Measurements from ENCODE around the gene SIL1.

SIL1 gene

DNA sequence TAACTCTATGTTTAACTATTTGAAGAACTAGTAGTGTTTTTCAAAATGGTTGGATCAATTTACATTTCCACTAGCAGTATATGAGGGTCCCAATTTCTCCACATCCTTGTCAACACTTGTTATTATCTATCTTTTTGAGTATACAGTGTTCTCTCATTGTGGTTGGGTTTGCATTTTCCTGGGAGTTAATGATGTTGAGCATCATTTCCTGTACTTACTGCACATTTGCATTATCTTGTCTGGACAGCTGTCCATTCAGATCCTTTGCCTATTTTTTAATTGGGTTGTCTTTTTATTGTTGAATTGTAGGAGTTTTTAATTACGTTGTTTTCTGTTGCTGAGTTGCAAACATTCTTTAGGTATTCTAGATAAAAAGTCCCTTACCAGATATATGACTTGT, 219.6 kb downstream of the SIL1 start:
- no peak for DNase-seq (ENCODE audit: low read depth)

DNA sequence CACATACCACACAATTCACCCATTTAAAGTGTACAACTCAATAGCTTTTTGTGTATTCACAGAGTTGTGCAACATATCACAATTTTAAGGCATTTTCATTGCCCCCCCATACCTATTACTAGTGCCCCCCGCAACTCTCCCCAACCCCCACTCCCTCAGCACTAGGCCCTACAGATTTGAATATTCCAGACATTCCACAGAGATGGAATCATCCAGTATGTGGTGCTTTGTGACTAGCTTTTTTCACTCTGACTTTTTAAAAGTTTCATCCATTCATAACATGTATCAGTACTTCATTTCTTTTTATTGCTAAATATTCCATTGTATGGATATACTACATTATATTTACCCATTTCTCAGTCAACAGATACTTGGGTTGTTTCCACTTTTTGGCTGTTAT, 220.1 kb downstream of the SIL1 start:
- DNase-seq (ENCODE audit: low read depth), result no peak

GRCh38 chr5:138975098-138975847, 222.9 kb downstream of the SIL1 start:
- DNase-seq (ENCODE audit: low read depth), result no peak

GRCh38 chr5:138974227-138975063, 223.7 kb downstream of the SIL1 start:
- DNase-seq (ENCODE audit: low read depth), result no peak

DNA sequence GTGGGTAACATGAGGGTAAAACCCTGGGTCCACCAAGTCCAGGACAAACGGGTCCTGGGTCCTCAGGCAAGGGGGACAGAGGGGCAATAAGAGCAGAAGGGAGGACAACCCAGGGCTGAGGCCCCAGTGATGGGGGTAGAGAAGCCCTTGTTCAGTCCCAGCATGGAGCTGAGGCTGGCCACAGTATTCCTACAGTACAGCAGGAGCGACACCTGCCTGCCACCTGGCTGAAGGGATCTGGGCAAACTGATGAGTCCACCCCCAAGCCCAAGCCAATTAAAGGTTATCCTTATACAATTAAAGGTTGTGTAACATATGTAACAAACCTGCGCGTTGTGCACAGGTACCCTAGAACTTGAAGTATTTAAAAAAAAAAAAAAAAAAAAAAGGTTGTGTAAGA, 225.3 kb downstream of the SIL1 start:
- DNase-seq (ENCODE audit: low read depth), result no peak

DNA sequence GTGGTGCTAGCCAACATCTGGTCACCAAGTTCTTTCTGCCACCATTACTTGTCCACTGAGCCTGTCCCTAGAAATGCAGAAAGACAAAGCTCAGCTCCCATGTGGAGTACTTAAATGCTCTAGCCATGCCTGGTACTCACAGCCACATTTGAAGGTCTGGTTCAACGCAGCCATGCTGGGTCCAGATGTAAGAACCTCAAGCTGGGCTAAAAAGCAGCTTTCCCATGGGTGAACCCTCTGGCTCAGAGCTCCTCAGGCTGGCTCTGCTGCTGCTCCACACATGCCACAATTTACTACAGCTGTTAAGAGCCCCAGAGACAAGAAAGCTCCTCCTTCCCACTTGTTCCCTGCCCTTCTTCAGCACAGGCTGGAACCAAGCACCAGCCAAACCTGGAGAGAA, 225.9 kb downstream of the SIL1 start:
- DNase-seq (ENCODE audit: low read depth), result no peak

DNA sequence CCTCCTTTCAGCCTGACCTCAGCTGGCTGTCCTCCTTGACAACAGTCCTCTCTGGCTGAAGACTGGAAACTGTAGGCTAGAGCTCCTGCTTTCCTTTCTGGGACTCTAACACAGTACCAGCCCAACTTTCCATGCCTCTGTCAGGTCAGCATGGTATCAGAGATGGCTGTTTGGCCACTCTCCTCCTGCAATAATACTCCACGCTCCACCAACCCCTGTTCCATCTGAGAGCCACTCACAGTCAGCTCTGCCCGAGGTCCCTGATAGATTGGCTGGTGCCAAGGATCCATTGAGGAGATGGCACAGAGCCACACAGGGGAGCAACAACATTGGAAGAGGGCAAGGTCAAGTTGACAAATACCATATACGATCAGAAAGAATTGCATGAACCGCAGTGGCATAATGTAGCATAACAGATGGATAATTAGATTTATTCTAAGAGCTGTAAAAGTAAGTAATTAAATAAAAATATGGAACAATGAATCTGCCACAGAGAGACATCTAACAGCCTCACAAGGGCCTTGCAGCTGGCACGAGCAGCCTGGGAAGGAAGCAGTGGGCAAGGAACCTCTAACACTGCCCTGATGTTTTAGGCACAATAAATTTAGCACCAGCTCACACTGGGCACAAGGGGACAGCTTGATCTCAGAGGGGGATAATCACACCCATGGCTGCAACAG, 228.7 kb downstream of the SIL1 start:
- DNase-seq (ENCODE audit: low read depth), result no peak

DNA sequence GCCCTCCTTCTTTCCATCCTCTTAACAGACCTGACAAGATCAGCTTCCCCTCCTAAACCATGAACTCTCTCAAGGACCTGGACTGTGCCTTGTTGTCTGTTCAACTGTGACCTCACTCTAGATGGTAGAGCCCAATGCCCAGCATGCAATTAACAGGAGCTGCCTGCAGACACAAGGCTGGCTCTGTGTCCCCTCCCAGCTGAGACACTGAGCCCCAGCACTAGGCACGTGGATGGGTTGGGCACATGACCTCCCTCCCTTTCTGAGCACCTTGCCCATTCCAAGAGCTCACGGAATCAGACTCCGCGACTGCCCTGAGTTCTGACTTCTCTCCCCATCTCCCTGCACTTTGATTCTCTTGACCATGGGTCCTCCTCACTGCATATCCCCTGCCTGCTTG, 229.6 kb downstream of the SIL1 start:
- no peak for DNase-seq (ENCODE audit: low read depth)

GRCh38 chr5:138967791-138968448, 230.2 kb downstream of the SIL1 start:
- DNase-seq (ENCODE audit: low read depth), result no peak

- DNase-seq (ENCODE audit: low read depth), result no peak
These were observed 231.8 kb downstream of the SIL1 start for GRCh38 chr5:138966236-138966985.

- no peak for DNase-seq (ENCODE audit: low read depth)
These were observed 232.5 kb downstream of the SIL1 start for GRCh38 chr5:138965626-138966025.

DNA sequence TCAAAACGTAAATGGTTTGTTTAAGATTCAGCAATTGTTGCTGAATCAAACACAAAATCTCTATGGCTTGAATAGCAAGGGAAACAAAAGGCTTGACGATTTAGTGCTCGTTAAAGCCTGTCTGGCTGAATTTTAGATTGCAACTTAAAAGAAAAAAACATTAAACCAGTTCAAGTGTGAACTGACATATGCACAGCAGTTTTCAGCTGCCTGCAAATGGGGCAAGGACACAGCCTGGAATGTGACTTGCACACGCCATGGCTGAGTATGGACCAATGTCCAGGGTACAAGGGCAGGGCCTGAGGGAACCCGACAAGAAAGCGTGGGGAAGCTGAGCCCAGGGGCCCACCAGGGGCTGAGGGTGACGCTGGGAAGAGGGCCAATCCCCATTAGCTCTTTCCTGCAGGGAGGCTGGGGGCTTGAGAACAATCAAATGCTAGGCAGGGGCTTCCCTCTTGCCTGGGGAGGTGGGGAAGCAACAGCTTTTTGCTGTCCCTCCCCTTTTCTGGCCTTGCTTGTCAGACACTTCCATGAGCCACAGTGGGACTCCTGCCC, 233.4 kb downstream of the SIL1 start:
- no peak for DNase-seq (ENCODE audit: low read depth)

DNA sequence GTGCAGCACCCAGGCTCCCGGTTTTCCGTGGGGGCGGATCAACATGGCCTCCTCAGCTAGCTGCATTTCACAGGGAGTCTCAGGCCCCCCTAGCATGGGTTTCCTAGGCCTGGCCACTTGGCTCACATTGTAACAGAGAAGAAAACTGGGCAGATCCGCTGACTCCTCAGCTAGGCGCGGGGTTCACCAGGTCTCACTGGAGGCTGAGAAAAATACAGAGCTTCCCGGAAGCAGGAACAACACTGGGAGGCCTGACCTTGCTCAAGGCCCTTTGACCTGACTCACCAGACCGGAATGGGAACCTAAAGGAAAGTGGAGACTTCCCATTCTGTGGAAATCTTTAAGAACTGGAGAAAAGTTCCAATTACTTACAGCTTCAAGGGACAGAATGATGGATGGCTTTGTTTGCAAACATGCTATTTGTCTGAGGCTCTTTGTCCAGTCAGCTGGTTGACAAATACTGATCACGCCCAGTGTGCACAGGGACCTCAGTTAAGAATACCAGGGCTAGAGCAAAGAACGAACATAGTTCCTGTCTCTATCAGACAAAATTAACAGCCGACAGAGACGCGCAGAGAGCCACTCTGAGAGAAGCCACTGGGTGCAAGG, 234.3 kb downstream of the SIL1 start:
- DNase-seq (ENCODE audit: low read depth), result no peak

DNA sequence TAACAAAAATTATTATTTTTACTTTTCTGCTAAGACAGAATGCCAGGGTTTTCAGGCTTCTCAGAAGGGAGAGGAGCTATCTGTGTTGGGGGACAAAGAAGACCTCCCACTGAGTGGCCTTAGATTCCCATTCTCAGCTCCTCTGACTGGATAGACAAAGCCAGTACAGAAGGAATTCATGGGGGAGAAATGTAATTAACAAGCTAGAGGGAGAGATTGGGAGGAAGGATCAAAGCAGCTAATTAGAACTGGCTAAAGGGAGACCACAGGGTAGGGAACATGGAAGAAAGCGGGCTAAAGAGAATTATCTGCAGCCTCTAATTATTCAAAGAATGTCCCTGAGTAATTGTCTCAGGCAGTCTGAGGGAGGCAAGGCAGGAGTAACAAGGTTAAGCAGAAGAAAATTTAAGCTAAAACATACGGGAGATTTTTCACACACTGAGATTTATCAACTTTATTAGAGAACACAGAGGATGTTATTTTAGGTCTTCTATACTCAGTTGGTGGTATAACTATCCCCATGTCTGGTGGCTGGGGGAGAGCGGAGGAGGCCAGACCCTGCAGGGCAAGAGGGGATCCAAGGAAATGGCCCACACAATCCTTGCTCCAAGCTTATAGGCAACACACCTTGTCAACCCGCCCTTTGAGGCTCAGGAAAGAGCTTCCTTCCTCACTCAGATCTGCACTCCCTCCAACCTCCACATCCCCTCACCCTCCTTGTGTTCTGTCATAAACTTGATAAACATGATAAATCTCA, 235.4 kb downstream of the SIL1 start:
- DNase-seq (ENCODE audit: low read depth), result no peak

- DNase-seq (ENCODE audit: low read depth), result no peak
These were observed 236.4 kb downstream of the SIL1 start for GRCh38 chr5:138961729-138962128.

DNA sequence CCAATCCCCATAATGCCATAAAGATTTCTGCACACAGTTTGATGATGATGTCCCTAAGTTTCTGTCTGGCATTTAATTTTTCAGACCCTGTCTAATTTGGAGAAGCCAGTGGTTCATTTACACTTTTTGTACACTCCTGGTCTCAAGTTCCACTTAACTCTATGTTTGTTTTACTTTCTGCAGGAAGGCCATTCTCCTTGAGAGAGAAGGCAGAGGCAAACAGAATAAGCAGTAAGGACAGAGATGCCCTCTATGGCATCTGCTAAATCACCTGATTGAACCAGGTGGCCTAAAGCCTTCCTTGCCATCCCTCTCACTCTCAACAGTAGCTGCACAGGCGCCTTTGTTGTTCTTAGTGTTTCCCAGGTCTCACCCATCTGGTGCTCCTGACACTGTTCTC, 236.9 kb downstream of the SIL1 start:
- no peak for DNase-seq (ENCODE audit: low read depth)

- DNase-seq (ENCODE audit: low read depth), result no peak
These were observed 237.9 kb downstream of the SIL1 start for GRCh38 chr5:138960145-138960692.

GRCh38 chr5:138956801-138957200, 241.4 kb downstream of the SIL1 start:
- no peak for DNase-seq (ENCODE audit: low read depth)

DNA sequence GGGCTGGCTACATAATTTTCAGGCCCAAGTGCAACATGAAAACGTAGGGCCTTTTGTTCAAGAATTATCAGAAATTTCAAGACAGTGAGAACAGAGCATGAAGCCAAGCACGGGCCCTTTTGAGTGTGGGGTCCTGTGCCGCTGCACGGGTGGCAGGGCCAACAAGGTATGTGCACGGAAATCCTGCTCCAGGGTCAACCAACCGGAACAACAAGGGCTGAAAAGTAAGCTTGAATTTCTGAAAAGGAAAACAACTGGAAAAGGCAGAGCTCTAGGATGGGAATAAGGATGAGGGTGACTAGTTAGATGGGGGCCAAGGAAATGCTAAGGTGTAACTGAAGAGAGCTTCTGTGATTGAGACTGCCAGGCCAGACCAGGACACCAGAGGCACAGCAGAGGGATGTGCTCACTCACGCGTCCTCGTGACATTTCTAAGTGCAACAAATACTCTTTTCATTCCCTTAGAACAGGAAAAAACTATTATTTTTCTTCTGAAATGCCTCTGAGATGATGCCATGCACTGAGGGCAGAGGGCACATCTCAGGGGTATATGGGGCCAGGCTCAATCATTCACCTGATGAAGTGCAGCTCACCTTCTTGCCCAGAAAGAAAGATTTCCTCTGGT, 242.4 kb downstream of the SIL1 start:
- DNase-seq (ENCODE audit: low read depth), result no peak

All from activated T-helper 1 cell treated with Interleukin-2 at 50 U/mL for 16 hours (primary cell).